GM23338 (cell line): Measurements from ENCODE around the gene GLCE.

Experiments used
- CTCF ChIP-seq, 2 experiments: fragments of 200-600 bp in 1 of 2; sonication (generic) in 1 of 2; conservative IDR thresholded peaks; 2 replicates each; pipeline versions ENCODE4 v1.5.1 to v1.6.1; 2016 to 2017; ENCODE audit warnings: antibody characterized with exemption in 2 of 2, low read depth in 2 of 2, mild to moderate bottlenecking in 2 of 2, moderate library complexity in 1 of 2
- JUNB ChIP-seq: IDR thresholded peaks from one replicate; pipeline ENCODE4 v1.6.1; 2016; ENCODE audit warnings: antibody characterized with exemption; ENCODE audit not compliant: unreplicated experiment
- NANOG ChIP-seq: IDR thresholded peaks from 2 replicates; pipeline ENCODE4 v1.6.1; 2016; ENCODE audit warnings: antibody characterized with exemption, borderline replicate concordance

- TF ChIP-seq JUNB (no peak), NANOG (no peak), CTCF (conservative IDR thresholded peaks at IDR 0.05; ENCODE audit: low read depth in 2 of 2) (no peak)
Measured at GRCh38 chr15:69236505-69236904, 76.1 kb downstream of the GLCE start.
